Prostate gland (tissue), 2 donors: ENCODE measurements around the gene DGKI. TPM values are rescaled to one million over a fixed set of nuclear protein-coding genes. Genes with fewer than 3 reads are reported as not detected.

Experiments
- DNase-seq: peaks from one replicate; pipeline ENCODE4 v3.0.0-alpha.2; 2019; ENCODE audit warnings: low spot score
- H3K27ac ChIP-seq, 2 donors: fragments of 200-600 bp; sonication (generic); 2 replicates each; pipeline ENCODE4 v1.5.1; 2017 to 2019
- H3K27me3 ChIP-seq: fragments of 200-600 bp; sonication (generic); replicated peaks from 2 replicates; pipeline ENCODE4 v1.5.1; 2019; ENCODE audit not compliant: insufficient read depth
- H3K36me3 ChIP-seq, 2 donors: fragments of 200-600 bp; sonication (generic); 1 replicate in 1 of 2; 2 replicates in 1 of 2; pipeline versions ENCODE4 v1.5.1 to v1.8.1; 2017 to 2019
- H3K4me1 ChIP-seq: fragments of 200-600 bp; sonication (generic); replicated peaks from 2 replicates; pipeline ENCODE4 v1.5.1; 2019
- H3K4me3 ChIP-seq, 2 donors: fragments of 200-600 bp; sonication (generic); 2 replicates each; pipeline ENCODE4 v1.5.1; 2017 to 2019
- H3K9me3 ChIP-seq: fragments of 200-600 bp; sonication (generic); 2 replicates; pipeline ENCODE4 v1.5.1; 2017
- CTCF ChIP-seq, 4 experiments: fragments of 200-600 bp in 2 of 4; fragments of 450-650 bp in 2 of 4; sonication (generic) in 2 of 4; IDR thresholded peaks; 1 replicate in 3 of 4; 2 replicates in 1 of 4; pipeline ENCODE4 v1.5.1; 2016 to 2019; ENCODE audit warnings: antibody characterized with exemption in 4 of 4, mild to moderate bottlenecking in 2 of 4, moderate library complexity in 2 of 4
- POLR2A ChIP-seq: fragments of 450-650 bp; IDR thresholded peaks from one replicate; pipeline ENCODE4 v1.6.1; 2016; ENCODE audit warnings: antibody characterized with exemption, mild to moderate bottlenecking
- POLR2AphosphoS5 ChIP-seq: sonication (generic); formaldehyde crosslinking; IDR thresholded peaks from one replicate; pipeline ENCODE4 v1.6.1; 2017; ENCODE audit warnings: antibody characterized with exemption
- WGBS: methylation state at CpG from one replicate; pipeline ENCODE4 v1.1.5; 2018; 5-methylcytosine and 5-hydroxymethylcytosine counted together
- intact Hi-C: fragments of 100-400 bp; cut with DNase I; formaldehyde crosslinking; loops from one replicate; pipeline ENCODE4 v1.14.2; 2022
- total RNA-seq, 2 donors: library from RNA; depleted of rRNA; stranded (reverse); fragments of >200 nt; gene quantifications; one replicate each; pipeline ENCODE4 v1.1.0, GENCODE V29; 2016

The DGKI gene
- total RNA-seq, 2 donors from 2014 or later, result 0.32 to 1.5 TPM

- Histone ChIP-seq H3K4me1 (no peaks in the 10 kb centered on the region), H3K27me3 (no peaks in the 10 kb centered on the region), H3K4me3 (no peak overlapping the region), H3K36me3 (no peaks in the 10 kb centered on the region), H3K27ac (no peak overlapping the region), H3K9me3 (no peaks in the 10 kb centered on the region)
- DNase-seq, result no peak
- WGBS, result 21% methylated on average over 8 of the region's 8 CpGs
- TF ChIP-seq POLR2AphosphoS5 (no peak), CTCF (IDR thresholded peaks at IDR 0.05) (peak in 3 of 4 experiments; percentile 18 to 60 (median 30)), POLR2A (no peak)
- intact Hi-C loops, result no loop called here
Measured at GRCh38 chr7:137626469-137627067, 220.2 kb downstream of the DGKI start.

GRCh38 chr7:137625197-137625596 lies 221.6 kb downstream of the DGKI start:
- 90% methylated on average over 7 of the region's 7 CpGs for WGBS
- TF ChIP-seq POLR2A (no peak), CTCF (IDR thresholded peaks at IDR 0.05) (no peak), POLR2AphosphoS5 (no peak)
- Histone ChIP-seq H3K27me3 (no peaks in the 10 kb centered on the region), H3K4me3 (no peak overlapping the region), H3K27ac (no peak overlapping the region), H3K9me3 (no peaks in the 10 kb centered on the region), H3K4me1 (no peaks in the 10 kb centered on the region), H3K36me3 (no peaks in the 10 kb centered on the region)
- intact Hi-C loops, result no loop called here
- no peak for DNase-seq

GRCh38 chr7:137619181-137619580 lies 227.6 kb downstream of the DGKI start:
- intact Hi-C loops, result no loop called here

GRCh38 chr7:137618748-137619147 lies 228.0 kb downstream of the DGKI start:
- no peak for DNase-seq
- no peaks in the 10 kb centered on the region for H3K27me3 ChIP-seq
- intact Hi-C loops, result no loop called here

More at GRCh38 chr7:137619181-137619580, 227.6 kb downstream of the DGKI start:
- no peak overlapping the region for H3K27ac ChIP-seq
- H3K4me3 ChIP-seq, result no peak overlapping the region
- no peak for DNase-seq
- WGBS, result 88% methylated on average over 1 of the region's 1 CpG
- TF ChIP-seq CTCF (IDR thresholded peaks at IDR 0.05) (no peak), POLR2AphosphoS5 (no peak), POLR2A (no peak)
- no peaks in the 10 kb centered on the region for H3K9me3 ChIP-seq
- H3K36me3 ChIP-seq, result no peaks in the 10 kb centered on the region
- H3K27me3 ChIP-seq, result no peaks in the 10 kb centered on the region
- no peaks in the 10 kb centered on the region for H3K4me1 ChIP-seq

More at GRCh38 chr7:137618748-137619147, 228.0 kb downstream of the DGKI start:
- Histone ChIP-seq H3K36me3 (no peaks in the 10 kb centered on the region), H3K9me3 (no peaks in the 10 kb centered on the region), H3K27ac (no peak overlapping the region), H3K4me1 (no peaks in the 10 kb centered on the region), H3K4me3 (no peak overlapping the region)
- TF ChIP-seq POLR2A (no peak), POLR2AphosphoS5 (no peak), CTCF (IDR thresholded peaks at IDR 0.05) (no peak)
- 98% methylated on average over 1 of the region's 1 CpG for WGBS
